UCSD-AML1 (cell line): Measurements from ENCODE around the gene CLC.
"Not testable (repeated sequence)": the region's sequence is repeated elsewhere in the genome, so short reads cannot be mapped to it uniquely, and the experiment has no call there.

ENCODE experiments used
- DNase-seq: peaks from one replicate; lab custom pipeline; 2025; ENCODE audit not compliant: unreplicated experiment; lab: John Stamatoyannopoulos, UW

The CLC gene

GRCh38 chr19:39737891-39738290, at the start of gene CLC:
TSS of gene CLC (minus strand) at chr19:39738029. CDS start at chr19:39737952, 77 bp downstream.
- no peak for DNase-seq

GRCh38 chr19:39780894-39781293, 43.1 kb upstream of the CLC start:
- DNase-seq, result no peak

GRCh38 chr19:39778763-39779162, 40.9 kb upstream of the CLC start, which contains the start of gene LEUTX:
TSS of gene LEUTX (plus strand) at chr19:39778854. CDS start at chr19:39778921, 67 bp downstream.
- DNase-seq, result no peak

GRCh38 chr19:39768786-39769185, 31.0 kb upstream of the CLC start:
- no peak for DNase-seq

- no peak for DNase-seq
These were observed 30.5 kb upstream of the CLC start for GRCh38 chr19:39768334-39768733.

- DNase-seq, result no peak
These were observed 27.6 kb upstream of the CLC start for GRCh38 chr19:39765091-39766076.

GRCh38 chr19:39761851-39762250, 24.0 kb upstream of the CLC start:
- not testable (repeated sequence) for DNase-seq

GRCh38 chr19:39759457-39760184, 21.8 kb upstream of the CLC start:
- DNase-seq, result no peak

- DNase-seq, result no peak
These were observed 17.1 kb upstream of the CLC start for GRCh38 chr19:39754971-39755370.

GRCh38 chr19:39754544-39754943, 16.7 kb upstream of the CLC start:
- DNase-seq, result no peak

GRCh38 chr19:39752795-39753194, 15.0 kb upstream of the CLC start:
- no peak for DNase-seq

GRCh38 chr19:39752390-39752789, 14.6 kb upstream of the CLC start:
- no peak for DNase-seq

GRCh38 chr19:39749981-39750380, 12.2 kb upstream of the CLC start:
- DNase-seq, result no peak

- DNase-seq, result no peak
These were observed 9.2 kb upstream of the CLC start for GRCh38 chr19:39746836-39747529.

- DNase-seq, result no peak
These were observed 7.8 kb upstream of the CLC start for GRCh38 chr19:39745643-39746042.

GRCh38 chr19:39740395-39740794, 2.6 kb upstream of the CLC start:
- DNase-seq, result no peak

GRCh38 chr19:39738814-39739213, 985 bp upstream of the CLC start:
- DNase-seq, result no peak

GRCh38 chr19:39737351-39737750, 478 bp downstream of the CLC start:
- no peak for DNase-seq

GRCh38 chr19:39736088-39736487, 1.7 kb downstream of the CLC start:
- no peak for DNase-seq

GRCh38 chr19:39735688-39736087, 2.1 kb downstream of the CLC start:
- DNase-seq, result no peak

- DNase-seq, result no peak
These were observed 4.0 kb downstream of the CLC start for GRCh38 chr19:39733841-39734240.
